WERI-Rb-1 (cell line): ENCODE measurements around the gene SP4.

Experiments used
- DNase-seq: peaks from one replicate; pipeline ENCODE4 v3.0.0-alpha.2; 2020
- H3K27ac ChIP-seq: fragments of 250-450 bp; sonication (Bioruptor Pico); 2 replicates; pipeline ENCODE4 v1.5.1; 2020; ENCODE audit warnings: mild to moderate bottlenecking, moderate library complexity
- H3K27me3 ChIP-seq: fragments of 250-450 bp; sonication (Bioruptor Pico); 2 replicates; pipeline ENCODE4 v1.5.1; 2021; ENCODE audit warnings: mild to moderate bottlenecking, low read depth, moderate library complexity; ENCODE audit not compliant: insufficient read depth, severe bottlenecking
- H3K36me3 ChIP-seq: fragments of 250-450 bp; sonication (Bioruptor Pico); 2 replicates; pipeline ENCODE4 v1.5.1; 2020; ENCODE audit warnings: mild to moderate bottlenecking, moderate library complexity
- H3K4me3 ChIP-seq: 2 replicates; pipeline ENCODE4 v1.5.1; 2011; ENCODE audit warnings: low read depth, mild to moderate bottlenecking, control low read depth, low read length
- H3K9me3 ChIP-seq: fragments of 250-450 bp; sonication (Bioruptor Pico); 2 replicates; pipeline ENCODE4 v1.5.1; 2021; ENCODE audit warnings: mild to moderate bottlenecking, moderate library complexity; ENCODE audit not compliant: severe bottlenecking
- CTCF ChIP-seq: IDR thresholded peaks from 2 replicates; pipeline ENCODE4 v1.5.1; 2011; ENCODE audit warnings: low read depth, mild to moderate bottlenecking, control low read depth, inconsistent platforms, low read length

The SP4 gene

GRCh38 chr7:21547501-21547900, 119.6 kb downstream of the SP4 start:
- no peaks in the 10 kb centered on the region for H3K9me3 ChIP-seq
- DNase-seq, result no peak
- no peak for TF ChIP-seq CTCF
- H3K27ac ChIP-seq, result no peak overlapping the region
- H3K36me3 ChIP-seq, result no peaks in the 10 kb centered on the region
- H3K4me3 ChIP-seq, result no peak overlapping the region
- peaks cover 57% of the 10 kb centered on the region for H3K27me3 ChIP-seq

GRCh38 chr7:21548491-21548890, 120.6 kb downstream of the SP4 start:
- H3K9me3 ChIP-seq, result no peaks in the 10 kb centered on the region
- H3K36me3 ChIP-seq, result no peaks in the 10 kb centered on the region
- peaks cover 47% of the 10 kb centered on the region for H3K27me3 ChIP-seq
- H3K4me3 ChIP-seq, result no peak overlapping the region
- DNase-seq, result no peak
- no peak overlapping the region for H3K27ac ChIP-seq
- TF ChIP-seq CTCF, result no peak

GRCh38 chr7:21550076-21550475, 122.2 kb downstream of the SP4 start:
- TF ChIP-seq CTCF, result no peak
- no peak overlapping the region for H3K27ac ChIP-seq
- no peaks in the 10 kb centered on the region for H3K36me3 ChIP-seq
- no peak for DNase-seq
- no peaks in the 10 kb centered on the region for H3K9me3 ChIP-seq
- H3K27me3 ChIP-seq, result peaks cover 36% of the 10 kb centered on the region
- no peak overlapping the region for H3K4me3 ChIP-seq

GRCh38 chr7:21550821-21551531, 123.1 kb downstream of the SP4 start:
- TF ChIP-seq CTCF, result no peak
- no peak overlapping the region for H3K27ac ChIP-seq
- peaks cover 31% of the 10 kb centered on the region for H3K27me3 ChIP-seq
- no peaks in the 10 kb centered on the region for H3K9me3 ChIP-seq
- DNase-seq, result no peak
- no peaks in the 10 kb centered on the region for H3K36me3 ChIP-seq
- no peak overlapping the region for H3K4me3 ChIP-seq

GRCh38 chr7:21562385-21562784, 134.5 kb downstream of the SP4 start:
- Histone ChIP-seq H3K36me3 (no peaks in the 10 kb centered on the region), H3K27me3 (peaks cover 17% of the 10 kb centered on the region), H3K27ac (no peak overlapping the region), H3K4me3 (no peak overlapping the region), H3K9me3 (no peaks in the 10 kb centered on the region)
- no peak for TF ChIP-seq CTCF
- DNase-seq, result no peak
